Activated T-helper 1 cell treated with Interleukin-2 at 50 U/mL for 16 hours (primary cell): Measurements from ENCODE around the gene PTPA.

Experiments
- DNase-seq: peaks from one replicate; pipeline ENCODE4 v3.0.0-alpha.2; 2020; ENCODE audit warnings: low read depth

Gene PTPA

GRCh38 chr9:129138476-129139232, 27.4 kb downstream of the PTPA start:
- no peak for DNase-seq

- DNase-seq, result peak; percentile 49
Measured at GRCh38 chr9:129139233-129139992, 28.2 kb downstream of the PTPA start.

GRCh38 chr9:129139993-129140396, 28.8 kb downstream of the PTPA start:
- peak; percentile 65 for DNase-seq

GRCh38 chr9:129140397-129141065, 29.3 kb downstream of the PTPA start:
- no peak for DNase-seq

GRCh38 chr9:129141066-129142041, 30.1 kb downstream of the PTPA start:
- no peak for DNase-seq

- DNase-seq, result no peak
Measured at GRCh38 chr9:129142138-129142935, 31.1 kb downstream of the PTPA start.

GRCh38 chr9:129143031-129143927, 32.1 kb downstream of the PTPA start:
- DNase-seq, result peak; percentile 53

- DNase-seq, result no peak
Measured at GRCh38 chr9:129145316-129145715, 34.1 kb downstream of the PTPA start.

GRCh38 chr9:129145841-129146292, 34.7 kb downstream of the PTPA start:
- DNase-seq, result no peak

GRCh38 chr9:129146441-129146941, 35.3 kb downstream of the PTPA start:
- DNase-seq, result no peak

- DNase-seq, result no peak
Measured at GRCh38 chr9:129148463-129149204, 37.4 kb downstream of the PTPA start.

GRCh38 chr9:129149442-129149841, 38.2 kb downstream of the PTPA start:
- DNase-seq, result no peak

GRCh38 chr9:129150122-129150521, 38.9 kb downstream of the PTPA start:
- no peak for DNase-seq

- DNase-seq, result no peak
Measured at GRCh38 chr9:129150672-129151211, 39.5 kb downstream of the PTPA start.

GRCh38 chr9:129151469-129151868, 40.3 kb downstream of the PTPA start:
- no peak for DNase-seq

GRCh38 chr9:129154866-129155477, 43.8 kb downstream of the PTPA start:
- no peak for DNase-seq

- DNase-seq, result no peak
Measured at GRCh38 chr9:129156163-129156562, 44.9 kb downstream of the PTPA start.
